Mesendoderm (in vitro differentiated cells): ENCODE data around the gene NPPA.

Experiments used
- DNase-seq: peaks from one replicate; pipeline ENCODE4 v3.0.0; 2013
- H2AK5ac ChIP-seq: 2 replicates; pipeline ENCODE4 v1.6.1; 2013; ENCODE audit warnings: low read length, inconsistent platforms
- H2BK120ac ChIP-seq: 2 replicates; pipeline ENCODE4 v1.6.1; 2013; ENCODE audit warnings: low read depth, mild to moderate bottlenecking, low read length, moderate library complexity, mixed read lengths
- H2BK15ac ChIP-seq: replicated peaks from 2 replicates; pipeline ENCODE4 v1.6.1; 2013; ENCODE audit warnings: low read depth, mild to moderate bottlenecking, moderate library complexity
- H2BK5ac ChIP-seq: 2 replicates; pipeline ENCODE4 v1.6.1; 2013; ENCODE audit warnings: low read length, inconsistent platforms
- H3K18ac ChIP-seq: 2 replicates; pipeline ENCODE4 v1.6.1; 2013; ENCODE audit warnings: mild to moderate bottlenecking, low read length, mixed read lengths
- H3K23ac ChIP-seq: one replicate; pipeline ENCODE4 v1.6.1; 2013; ENCODE audit warnings: low read length
- H3K27ac ChIP-seq: 2 replicates; pipeline ENCODE4 v1.5.1; 2013; ENCODE audit warnings: low read depth, mild to moderate bottlenecking, inconsistent platforms, low read length, moderate library complexity
- H3K27me3 ChIP-seq: 2 replicates; pipeline ENCODE4 v1.6.1; 2013; ENCODE audit warnings: low read length, control low read depth, mild to moderate bottlenecking, inconsistent platforms; ENCODE audit not compliant: insufficient read depth, poor library complexity
- H3K36me3 ChIP-seq: 2 replicates; pipeline ENCODE4 v1.6.1; 2013; ENCODE audit warnings: low read length, inconsistent platforms; ENCODE audit not compliant: control insufficient read depth, insufficient read depth
- H3K4ac ChIP-seq: one replicate; pipeline ENCODE4 v1.6.1; 2013; ENCODE audit warnings: low read depth, mild to moderate bottlenecking, low read length, moderate library complexity
- H3K4me1 ChIP-seq: 2 replicates; pipeline ENCODE4 v1.6.1; 2013; ENCODE audit warnings: low read depth, low read length, inconsistent platforms; ENCODE audit not compliant: control insufficient read depth
- H3K4me2 ChIP-seq: 2 replicates; pipeline ENCODE4 v1.6.1; 2013; ENCODE audit warnings: low read length
- H3K4me3 ChIP-seq: 2 replicates; pipeline ENCODE4 v1.5.1; 2013; ENCODE audit warnings: mild to moderate bottlenecking, low read length
- H3K56ac ChIP-seq: one replicate; pipeline ENCODE4 v1.6.1; 2013; ENCODE audit warnings: low read length
- H3K79me1 ChIP-seq: 2 replicates; pipeline ENCODE4 v1.6.1; 2013; ENCODE audit warnings: low read length, inconsistent platforms
- H3K79me2 ChIP-seq: 2 replicates; pipeline ENCODE4 v1.6.1; 2013; ENCODE audit warnings: mild to moderate bottlenecking, low read length; ENCODE audit not compliant: control insufficient read depth, insufficient read depth
- H3K9ac ChIP-seq: 2 replicates; pipeline ENCODE4 v1.6.1; 2013; ENCODE audit warnings: low read length, inconsistent platforms
- H4K5ac ChIP-seq: one replicate; pipeline ENCODE4 v1.6.1; 2013; ENCODE audit warnings: low read length
- H4K8ac ChIP-seq: one replicate; pipeline ENCODE4 v1.6.1; 2013; ENCODE audit warnings: low read depth, mild to moderate bottlenecking, control low read depth, low read length, moderate library complexity
- WGBS: extraction: QIAGEN DNeasy Blood & Tissue Kit; methylation state at CpG from one replicate; pipeline ENCODE4 v1.1.7; 2013; ENCODE audit warnings: low lambda C conversion rate, missing lambda C conversion rate; ENCODE audit not compliant: insufficient coverage; ENCODE audit errors: extremely low coverage; 5-methylcytosine and 5-hydroxymethylcytosine counted together

The NPPA gene

DNA sequence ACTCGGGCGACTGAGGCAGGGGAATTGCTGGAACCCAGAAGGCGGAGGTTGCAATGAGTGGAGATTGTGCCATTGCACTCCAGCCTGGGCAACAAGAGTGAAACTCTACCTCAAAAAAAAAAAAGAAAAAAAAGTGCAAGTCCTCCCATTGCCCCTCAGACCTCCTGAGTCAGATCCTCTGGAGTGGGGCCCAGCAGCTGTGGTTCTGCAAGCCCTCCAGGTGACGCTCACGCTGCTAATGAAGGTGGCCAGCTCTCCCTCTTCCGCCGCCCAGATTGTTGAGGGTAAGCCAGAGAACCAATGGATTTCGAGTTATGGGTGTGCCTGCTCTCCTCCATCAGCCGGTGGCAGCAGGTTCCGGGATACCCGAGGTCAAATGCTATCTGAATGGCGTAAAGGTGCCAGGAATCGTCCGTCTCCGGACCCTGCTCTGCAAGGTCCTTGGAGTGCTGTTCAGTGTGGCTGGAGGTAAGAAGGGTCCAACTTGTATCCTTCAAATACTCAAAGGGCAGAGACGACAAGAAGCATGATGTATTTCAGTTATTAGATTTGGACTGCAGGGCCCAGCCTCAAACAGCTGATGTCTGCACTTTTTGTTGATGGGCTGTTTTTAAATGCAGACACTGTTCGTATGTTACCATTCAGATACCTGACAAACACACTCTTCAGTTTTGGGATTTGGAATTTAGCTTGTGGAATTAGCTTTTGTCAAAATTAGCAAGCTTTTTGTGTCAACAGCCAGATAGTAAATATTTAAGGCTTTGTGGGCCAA, 24.0 kb downstream of the NPPA start:
- H2BK15ac ChIP-seq: no peak overlapping the region
- no peak overlapping the region for H3K4me3 ChIP-seq
- H3K4ac ChIP-seq: no peak overlapping the region
- no peak overlapping the region for H4K5ac ChIP-seq
- H2BK5ac ChIP-seq: no peak overlapping the region
- no peak overlapping the region for H3K18ac ChIP-seq
- no peak overlapping the region for H2BK120ac ChIP-seq
- no peaks in the 10 kb centered on the region for H3K79me2 ChIP-seq
- H3K36me3 ChIP-seq: peaks cover 9% of the 10 kb centered on the region
- H3K27ac ChIP-seq: no peak overlapping the region
- no peak overlapping the region for H4K8ac ChIP-seq
- WGBS: no CpG with 5 or more reads among the region's 17 CpGs
- no peak overlapping the region for H3K23ac ChIP-seq
- no peak overlapping the region for H3K9ac ChIP-seq
- H3K27me3 ChIP-seq: no peaks in the 10 kb centered on the region
- H2AK5ac ChIP-seq: no peak overlapping the region
- no peaks in the 10 kb centered on the region for H3K79me1 ChIP-seq
- H3K4me1 ChIP-seq: no peaks in the 10 kb centered on the region
- DNase-seq: no peak
- no peak overlapping the region for H3K56ac ChIP-seq
- no peak overlapping the region for H3K4me2 ChIP-seq

DNA sequence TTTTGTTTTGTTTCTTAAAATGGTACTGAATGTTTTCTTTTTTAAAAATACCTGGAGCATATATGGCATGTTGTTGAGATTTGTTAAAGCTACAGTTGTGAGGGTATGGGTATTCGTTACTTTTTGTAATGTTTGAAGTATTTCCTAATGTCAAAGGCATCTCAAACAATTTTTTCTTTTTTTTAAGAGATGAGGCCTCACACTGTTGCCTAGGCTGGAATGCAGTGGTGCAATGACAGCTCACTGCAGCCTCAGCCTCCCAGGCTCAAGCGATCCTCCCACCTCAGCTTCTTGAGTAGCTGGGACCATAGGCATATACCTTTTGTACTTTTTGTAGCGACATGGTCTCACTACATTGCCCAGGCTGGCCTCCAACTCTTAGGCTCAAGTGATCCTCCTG, 25.5 kb downstream of the NPPA start:
- Histone ChIP-seq H3K4me1 (no peaks in the 10 kb centered on the region), H2BK15ac (no peak overlapping the region), H3K79me1 (no peaks in the 10 kb centered on the region), H2BK120ac (no peak overlapping the region), H3K23ac (no peak overlapping the region), H4K5ac (no peak overlapping the region), H4K8ac (no peak overlapping the region), H3K4me2 (no peak overlapping the region), H3K4ac (no peak overlapping the region), H3K56ac (no peak overlapping the region), H2AK5ac (no peak overlapping the region), H3K9ac (no peak overlapping the region), H3K4me3 (no peak overlapping the region), H3K18ac (no peak overlapping the region), H3K27ac (no peak overlapping the region), H3K36me3 (peaks cover 10% of the 10 kb centered on the region), H3K27me3 (no peaks in the 10 kb centered on the region), H3K79me2 (no peaks in the 10 kb centered on the region), H2BK5ac (no peak overlapping the region)
- DNase-seq: no peak
- WGBS: no CpG with 5 or more reads among the region's 3 CpGs

DNA sequence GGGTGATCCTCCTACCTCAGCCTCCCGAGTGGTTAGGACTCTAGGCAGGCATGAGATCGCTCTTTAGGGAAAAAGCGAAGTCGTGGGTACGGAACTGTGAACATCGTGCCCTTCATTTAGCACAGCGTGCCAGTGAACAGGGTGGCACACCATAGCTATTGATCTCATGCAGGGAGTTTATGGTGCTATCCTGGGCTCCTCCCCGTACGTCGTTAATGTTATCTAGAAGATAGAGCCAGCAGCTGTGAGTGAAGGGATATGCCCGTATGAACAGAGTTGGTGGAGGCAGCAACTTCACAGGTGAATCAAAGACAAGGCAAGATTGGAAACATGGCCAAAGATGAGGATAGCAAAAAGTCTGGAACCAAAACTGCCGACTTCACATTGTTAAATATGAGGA, 30.4 kb downstream of the NPPA start:
- Histone ChIP-seq H3K4me2 (no peak overlapping the region), H3K79me2 (no peaks in the 10 kb centered on the region), H3K27ac (no peak overlapping the region), H2AK5ac (no peak overlapping the region), H4K8ac (no peak overlapping the region), H3K56ac (no peak overlapping the region), H3K79me1 (peaks cover 2% of the 10 kb centered on the region), H3K18ac (no peak overlapping the region), H3K4me1 (no peaks in the 10 kb centered on the region), H3K4me3 (no peak overlapping the region), H3K27me3 (no peaks in the 10 kb centered on the region), H3K9ac (no peak overlapping the region), H4K5ac (no peak overlapping the region), H3K23ac (no peak overlapping the region), H3K36me3 (peaks cover 15% of the 10 kb centered on the region), H2BK15ac (no peak overlapping the region), H3K4ac (no peak overlapping the region), H2BK5ac (no peak overlapping the region), H2BK120ac (no peak overlapping the region)
- DNase-seq: no peak
- no CpG with 5 or more reads among the region's 12 CpGs for WGBS

DNA sequence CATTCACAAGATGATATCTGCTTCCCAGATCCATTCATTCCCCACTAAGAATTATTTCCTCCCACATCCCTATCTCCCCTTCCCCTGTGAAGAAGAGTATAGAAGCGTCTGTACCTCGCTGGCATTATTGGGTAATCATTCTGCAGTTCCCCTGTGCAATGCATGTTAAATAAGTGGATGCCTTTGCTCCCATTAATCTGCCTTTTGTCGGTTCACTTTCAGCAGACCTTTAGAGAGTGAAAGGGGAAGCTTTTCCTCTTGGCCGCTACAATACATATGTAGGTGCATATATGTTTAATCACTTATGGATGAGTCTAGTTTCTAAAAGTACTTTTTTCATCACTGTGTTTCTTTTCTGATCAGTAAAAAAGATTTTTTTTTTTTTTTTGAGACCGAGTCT, 34.6 kb downstream of the NPPA start:
- no peak overlapping the region for H3K4me2 ChIP-seq
- no peak overlapping the region for H3K56ac ChIP-seq
- H2AK5ac ChIP-seq: no peak overlapping the region
- no peaks in the 10 kb centered on the region for H3K4me1 ChIP-seq
- no peak overlapping the region for H3K9ac ChIP-seq
- H2BK120ac ChIP-seq: no peak overlapping the region
- H3K27ac ChIP-seq: no peak overlapping the region
- H2BK5ac ChIP-seq: no peak overlapping the region
- peaks cover 4% of the 10 kb centered on the region for H3K79me1 ChIP-seq
- no CpG with 5 or more reads among the region's 5 CpGs for WGBS
- H2BK15ac ChIP-seq: no peak overlapping the region
- no peak overlapping the region for H3K23ac ChIP-seq
- H3K79me2 ChIP-seq: peaks cover 6% of the 10 kb centered on the region
- no peak overlapping the region for H4K8ac ChIP-seq
- H4K5ac ChIP-seq: no peak overlapping the region
- no peak overlapping the region for H3K4me3 ChIP-seq
- no peak for DNase-seq
- H3K27me3 ChIP-seq: no peaks in the 10 kb centered on the region
- no peak overlapping the region for H3K18ac ChIP-seq
- H3K36me3 ChIP-seq: peaks cover 13% of the 10 kb centered on the region
- no peak overlapping the region for H3K4ac ChIP-seq

DNA sequence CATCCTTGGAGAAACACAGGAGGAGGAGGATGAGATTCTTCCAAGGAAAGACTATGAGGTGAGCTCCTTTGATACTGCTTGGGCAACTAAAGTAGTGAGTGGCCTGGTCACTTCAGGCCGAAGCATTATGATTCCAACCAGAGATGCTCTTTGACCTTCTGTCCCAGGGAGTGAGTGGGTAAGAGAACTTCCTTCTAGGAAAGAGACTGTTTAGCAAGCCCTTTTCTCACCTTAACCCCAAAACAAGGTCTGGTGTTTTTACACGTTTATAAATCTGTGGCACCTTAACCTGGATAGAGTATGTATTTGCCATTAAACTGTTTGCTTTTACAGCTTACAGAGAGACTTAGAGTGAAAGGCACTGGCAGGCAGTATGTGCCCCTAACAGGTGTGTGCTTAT, 40.5 kb downstream of the NPPA start:
- Histone ChIP-seq H3K27me3 (no peaks in the 10 kb centered on the region), H3K79me2 (peaks cover 27% of the 10 kb centered on the region), H3K18ac (no peak overlapping the region), H3K4ac (no peak overlapping the region), H3K36me3 (peaks cover 2% of the 10 kb centered on the region), H3K79me1 (peaks cover 13% of the 10 kb centered on the region), H3K4me1 (peaks cover 12% of the 10 kb centered on the region), H2BK5ac (no peak overlapping the region), H3K4me2 (peak overlapping the region; percentile 32), H3K27ac (no peak overlapping the region), H3K9ac (peak overlapping the region; percentile 17), H3K56ac (peak overlapping the region; percentile 11), H3K4me3 (no peak overlapping the region), H3K23ac (no peak overlapping the region), H4K5ac (no peak overlapping the region), H4K8ac (no peak overlapping the region), H2AK5ac (no peak overlapping the region), H2BK120ac (no peak overlapping the region), H2BK15ac (no peak overlapping the region)
- WGBS: no CpG with 5 or more reads among the region's 2 CpGs
- DNase-seq: no peak
